ENCODE measurements around the gene EPN2.
"Not testable (repeated sequence)": the region's sequence is repeated elsewhere in the genome, so short reads cannot be mapped to it uniquely, and the experiment has no call there.

The EPN2 gene

DNA sequence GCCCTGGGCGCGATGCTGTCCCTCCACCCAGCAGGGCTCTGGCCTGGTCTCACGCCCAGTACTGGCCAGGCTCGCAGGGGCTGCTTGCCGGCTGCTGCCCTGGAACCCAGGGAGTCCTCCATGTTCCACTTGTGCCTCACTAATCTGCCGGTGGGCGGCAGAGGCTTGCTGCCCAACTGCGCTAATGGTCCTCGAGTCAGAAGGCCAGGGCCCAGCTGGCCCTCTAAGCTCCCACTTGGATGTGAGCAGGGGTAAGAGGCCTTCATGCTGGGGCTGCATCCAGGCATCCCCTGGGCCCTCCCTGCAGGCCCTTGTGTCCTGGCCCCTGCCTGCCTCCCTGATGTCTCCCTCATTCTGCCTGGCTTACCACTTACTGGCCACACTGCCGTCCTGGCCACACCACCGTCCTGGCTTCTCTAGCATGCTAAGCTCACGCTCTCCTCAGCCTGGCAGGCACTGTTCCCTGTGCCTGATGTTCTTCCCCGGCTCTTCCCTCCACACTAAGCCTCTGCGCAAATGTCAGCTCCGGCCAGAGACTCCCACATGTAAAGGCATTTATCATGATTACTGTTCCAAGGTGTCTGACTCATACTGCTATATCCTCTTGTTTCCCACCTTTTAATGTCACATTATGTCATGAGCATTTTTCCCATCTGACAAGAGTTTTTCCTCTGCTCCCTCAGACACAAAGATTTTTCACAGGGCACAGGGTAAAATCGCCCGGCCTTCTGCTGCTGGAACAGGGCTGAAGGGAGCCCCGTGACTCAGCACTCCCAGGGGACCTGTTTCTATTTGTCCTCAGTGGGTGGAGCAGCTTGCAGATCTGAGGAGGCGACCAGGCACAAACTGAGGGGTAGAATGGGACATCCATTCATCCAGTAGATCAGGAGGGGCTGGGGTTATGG lies 109.4 kb downstream of the EPN2 start:
- DNase-seq: peak; percentile 38

DNA sequence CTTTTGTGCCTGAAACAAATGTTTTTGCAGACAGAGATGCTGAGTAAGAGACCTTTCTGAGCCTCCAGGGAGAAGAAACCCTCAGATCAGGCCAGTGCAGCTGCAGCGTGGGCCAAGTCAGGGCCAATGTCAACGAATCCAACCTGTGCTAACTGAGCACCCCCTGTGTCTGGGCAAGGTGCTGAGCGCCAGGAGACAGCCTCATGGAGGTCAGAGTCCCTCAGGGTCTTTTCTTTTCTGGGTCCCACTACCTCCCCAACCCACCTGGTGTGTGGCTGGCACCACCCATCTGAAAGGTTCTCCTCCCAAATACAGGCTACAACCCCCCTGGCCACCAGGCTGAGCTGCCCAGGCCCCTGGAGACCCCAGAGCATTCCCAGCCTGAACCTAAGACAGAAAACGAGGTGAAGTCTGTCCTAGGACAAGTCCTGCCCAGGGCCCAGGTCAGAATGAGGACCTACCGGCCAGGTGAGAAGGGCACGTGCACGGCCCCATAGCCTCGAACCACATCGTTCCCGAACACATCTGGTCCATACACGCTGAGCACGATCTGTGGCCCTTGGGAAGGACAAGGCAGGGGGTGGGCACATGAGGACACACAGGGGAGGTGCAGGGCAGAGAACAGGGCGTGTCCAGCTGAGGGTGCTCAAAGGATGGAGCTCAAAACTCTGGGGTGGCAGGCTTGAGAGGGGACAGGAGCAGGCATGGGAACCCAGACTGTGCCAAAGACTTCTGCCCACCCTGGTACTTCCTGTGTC lies 110.3 kb downstream of the EPN2 start:
- DNase-seq: no peak

DNA sequence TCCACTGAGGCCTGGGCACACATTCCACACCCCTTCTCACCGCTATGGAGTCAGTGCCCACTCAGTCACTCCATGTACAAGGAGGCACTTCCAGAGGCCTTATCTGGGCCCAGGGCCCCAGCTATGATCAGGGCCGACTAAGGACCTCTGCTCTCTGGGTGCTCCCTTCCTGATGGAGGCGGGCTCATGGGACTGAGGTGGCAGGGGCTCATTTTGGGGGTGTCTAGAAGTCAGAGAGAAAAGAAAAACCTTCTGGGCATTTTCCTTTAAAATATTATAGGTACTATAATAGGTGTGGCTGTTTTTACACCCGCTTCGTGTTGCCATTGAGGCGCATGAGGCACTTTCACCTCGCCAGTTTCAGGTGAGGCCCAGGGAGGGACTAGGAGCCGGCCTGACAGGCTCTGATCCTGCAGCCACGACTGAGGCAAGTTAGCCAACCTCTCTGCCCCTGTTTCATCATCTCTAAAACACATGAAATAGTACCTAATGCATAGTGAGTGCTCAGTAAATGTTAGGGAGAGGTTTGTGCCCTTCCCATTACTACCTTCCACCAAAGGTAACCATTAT lies 111.0 kb downstream of the EPN2 start:
- no peak for DNase-seq

DNA sequence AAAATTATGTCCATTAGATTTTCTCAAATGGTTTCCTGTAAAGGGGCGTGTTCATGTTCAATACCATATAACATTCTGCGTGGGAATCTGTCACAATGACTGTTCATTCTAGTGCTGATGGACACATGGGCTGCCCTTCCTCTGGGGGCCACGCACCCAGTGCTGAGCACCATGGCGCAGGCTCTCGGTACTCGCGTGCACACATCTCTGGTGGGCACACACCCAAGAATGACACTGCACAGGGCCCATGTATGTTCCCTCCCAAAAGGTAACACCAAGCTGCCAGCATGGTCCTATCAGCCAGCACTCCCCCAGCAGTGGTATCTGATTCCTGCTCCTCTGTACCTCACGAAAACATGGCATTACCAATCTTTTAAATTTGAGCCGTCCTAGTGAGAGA lies 111.6 kb downstream of the EPN2 start:
- DNase-seq: no peak

DNA sequence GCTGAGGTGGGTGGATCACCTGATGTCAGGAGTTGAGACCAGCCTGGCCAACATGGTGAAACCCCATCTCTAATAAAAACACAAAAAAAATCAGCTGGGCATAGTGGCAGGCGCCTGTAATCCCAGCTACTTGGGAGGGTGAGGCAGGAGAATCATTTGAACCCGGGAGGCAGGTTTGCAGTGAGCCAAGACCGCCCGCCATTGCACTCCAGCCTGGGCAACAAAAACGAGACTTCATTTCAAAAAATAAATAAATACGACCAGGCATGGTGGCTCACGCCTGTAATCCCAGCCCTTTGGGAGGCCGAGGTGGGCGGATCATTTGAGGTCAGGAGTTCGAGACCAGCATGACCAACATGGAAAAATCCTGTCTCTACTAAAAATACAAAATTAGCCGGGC lies 116.2 kb downstream of the EPN2 start:
- not testable (repeated sequence) for DNase-seq

DNA sequence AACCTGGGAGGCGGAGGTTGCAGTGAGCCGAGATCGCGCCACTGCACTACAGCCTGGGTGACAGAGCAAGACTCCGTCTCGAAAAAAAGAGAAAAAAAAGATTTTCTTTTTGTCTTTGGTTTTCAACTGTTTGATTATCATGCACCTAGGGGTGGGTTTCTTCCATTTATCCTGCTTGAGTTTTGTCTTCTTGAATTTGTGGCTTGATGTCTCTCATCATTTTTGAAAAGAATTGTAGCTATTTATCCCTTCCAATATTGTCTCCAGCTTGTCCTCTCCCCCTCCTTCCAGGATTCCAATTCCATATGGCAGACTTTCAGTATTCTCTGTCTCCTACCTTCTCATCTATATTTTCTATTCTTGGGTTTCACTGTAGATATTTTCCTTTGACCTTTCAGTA lies 117.6 kb downstream of the EPN2 start:
- DNase-seq: no peak

- DNase-seq: no peak
These were observed 120.2 kb downstream of the EPN2 start for GRCh38 chr17:19357351-19357750.

DNA sequence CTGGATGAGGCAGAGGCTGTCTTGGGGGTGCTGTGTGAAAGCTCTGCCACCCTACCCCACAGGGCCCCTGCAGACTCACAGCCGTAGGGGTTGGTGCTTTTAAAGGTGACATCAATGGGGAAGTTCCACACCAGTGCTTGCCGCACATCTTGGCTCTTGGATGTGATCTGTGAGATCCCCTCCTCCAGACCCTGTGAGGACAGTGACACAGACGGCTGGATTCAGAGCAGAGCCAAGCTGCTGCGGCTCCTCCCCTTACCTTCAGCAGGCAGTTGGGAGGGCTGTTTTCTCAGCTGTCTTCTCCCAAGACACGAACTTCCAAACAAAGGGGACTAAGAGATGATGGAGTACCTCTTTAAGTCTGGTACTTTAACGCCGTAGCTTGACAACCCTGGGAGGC lies 120.6 kb downstream of the EPN2 start:
- DNase-seq: no peak

DNA sequence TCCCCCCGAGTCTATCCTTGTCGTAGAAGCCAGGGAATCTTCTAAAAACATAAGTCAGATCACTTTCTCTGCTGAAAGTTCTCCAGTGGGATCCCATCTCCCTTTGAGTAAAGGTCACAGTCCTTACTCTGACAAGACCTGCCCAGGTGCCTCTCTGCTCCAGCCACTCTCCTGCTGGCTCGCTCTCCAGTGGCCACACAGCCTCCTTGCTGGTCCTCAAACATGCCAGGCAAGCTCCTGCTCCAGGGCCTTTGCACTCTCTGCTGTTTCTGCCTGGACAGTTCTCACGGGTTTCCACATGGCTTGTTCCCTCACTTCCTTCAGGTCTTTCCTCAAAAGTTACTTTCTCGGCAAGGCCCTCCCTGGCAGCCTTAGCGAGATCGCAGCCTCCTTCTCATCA lies 122.0 kb downstream of the EPN2 start:
- DNase-seq: no peak

DNA sequence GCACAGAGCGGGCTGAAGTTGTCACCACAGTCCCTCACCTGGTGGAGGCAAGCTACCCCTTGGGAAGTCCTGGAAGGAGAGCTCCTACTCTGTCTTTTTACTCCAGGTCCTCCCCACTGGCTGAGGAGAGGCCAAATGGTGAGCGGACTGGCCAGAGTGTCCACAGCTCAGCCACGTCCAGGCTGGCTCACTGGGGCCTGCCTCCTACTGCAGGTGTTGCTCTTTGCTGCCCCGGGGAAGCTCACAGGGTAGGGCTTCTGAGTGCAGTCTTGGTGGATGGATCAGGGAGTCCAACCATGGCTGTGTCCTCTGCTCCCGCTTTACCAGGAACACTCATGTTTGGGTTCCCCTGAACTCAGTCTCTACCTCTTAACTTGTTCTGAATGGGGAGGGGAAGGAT lies 122.7 kb downstream of the EPN2 start:
- DNase-seq: no peak

DNA sequence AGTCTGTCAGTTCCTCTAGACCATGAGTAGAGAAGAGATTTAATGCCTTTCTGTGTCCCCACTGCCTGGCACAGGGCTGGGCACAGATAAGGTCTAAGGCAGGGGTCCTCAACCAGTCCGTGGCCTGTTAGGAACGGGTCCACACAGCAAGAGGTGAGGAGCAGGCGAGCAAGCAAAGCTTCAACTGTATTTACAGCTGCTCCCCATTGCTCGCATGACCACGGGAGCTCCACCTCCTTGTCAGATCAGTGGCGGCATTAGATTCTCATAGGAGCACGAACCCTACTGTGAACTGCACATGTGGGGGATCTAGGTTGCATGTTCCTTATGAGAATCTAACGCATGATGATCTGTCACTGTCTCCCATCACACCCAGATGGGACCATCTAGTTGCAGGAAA lies 123.6 kb downstream of the EPN2 start:
- DNase-seq: no peak

- DNase-seq: no peak
These were observed 124.2 kb downstream of the EPN2 start for GRCh38 chr17:19361326-19361725.

DNA sequence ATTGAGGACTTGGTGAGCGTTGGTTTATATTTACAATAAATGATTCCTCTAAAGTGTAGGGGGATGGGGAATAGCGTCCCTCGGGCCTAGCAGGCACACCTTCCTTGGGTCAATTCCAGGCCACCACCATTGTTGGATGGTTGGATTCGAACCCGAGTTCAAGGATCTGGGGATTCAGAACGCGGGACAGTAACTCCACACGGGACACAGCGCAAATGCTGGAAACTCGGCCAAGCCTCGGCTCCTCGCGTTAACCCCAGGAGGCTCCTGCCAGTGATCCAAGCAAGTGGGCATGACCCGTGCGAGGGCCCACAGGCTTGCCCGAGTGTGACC lies 124.7 kb downstream of the EPN2 start:
- DNase-seq: peak; percentile 58

- DNase-seq: peak; percentile 99
These were observed 125.3 kb downstream of the EPN2 start, which contains the start of gene B9D1 for GRCh38 chr17:19362277-19363113. B9D1 (minus strand) TSS chr17:19362723; CDS start chr17:19362569, 154 bp downstream.

DNA sequence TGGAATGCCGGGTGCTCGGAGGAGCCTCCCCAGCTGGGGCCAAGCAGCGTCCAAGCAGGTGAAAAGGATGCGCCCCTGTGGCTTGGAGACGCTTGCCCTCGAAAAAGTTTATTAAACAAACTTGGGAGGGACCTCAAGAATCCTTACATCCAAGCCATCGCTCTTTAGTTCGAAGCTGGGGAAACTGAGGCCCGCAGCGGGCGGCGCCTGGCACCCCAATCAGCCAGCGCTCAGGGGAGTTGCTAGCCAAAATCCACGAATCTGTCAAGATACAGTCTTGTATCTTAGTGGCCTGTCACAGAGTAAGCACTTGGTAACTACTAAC lies 125.9 kb downstream of the EPN2 start:
- no peak for DNase-seq

GRCh38 chr17:19363460-19364035 lies 126.4 kb downstream of the EPN2 start:
- DNase-seq: no peak

GRCh38 chr17:19364699-19365498 lies 127.7 kb downstream of the EPN2 start:
- DNase-seq: no peak

DNA sequence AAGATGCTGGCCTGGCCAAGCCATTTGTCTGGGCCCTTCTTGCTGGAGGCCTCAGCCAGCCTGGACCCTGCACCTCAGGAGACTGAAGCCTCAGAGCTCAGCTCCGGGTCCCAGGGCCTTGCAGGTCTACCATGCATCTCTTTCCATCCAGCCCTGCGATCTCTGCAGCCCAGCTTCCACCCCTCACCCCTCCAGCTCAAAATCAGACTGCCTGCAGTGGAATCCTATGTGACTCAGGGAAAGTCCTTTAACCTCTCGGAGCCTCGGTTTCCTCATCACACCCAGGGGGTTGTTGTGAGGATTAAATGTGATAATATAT lies 128.3 kb downstream of the EPN2 start:
- no peak for DNase-seq

DNA sequence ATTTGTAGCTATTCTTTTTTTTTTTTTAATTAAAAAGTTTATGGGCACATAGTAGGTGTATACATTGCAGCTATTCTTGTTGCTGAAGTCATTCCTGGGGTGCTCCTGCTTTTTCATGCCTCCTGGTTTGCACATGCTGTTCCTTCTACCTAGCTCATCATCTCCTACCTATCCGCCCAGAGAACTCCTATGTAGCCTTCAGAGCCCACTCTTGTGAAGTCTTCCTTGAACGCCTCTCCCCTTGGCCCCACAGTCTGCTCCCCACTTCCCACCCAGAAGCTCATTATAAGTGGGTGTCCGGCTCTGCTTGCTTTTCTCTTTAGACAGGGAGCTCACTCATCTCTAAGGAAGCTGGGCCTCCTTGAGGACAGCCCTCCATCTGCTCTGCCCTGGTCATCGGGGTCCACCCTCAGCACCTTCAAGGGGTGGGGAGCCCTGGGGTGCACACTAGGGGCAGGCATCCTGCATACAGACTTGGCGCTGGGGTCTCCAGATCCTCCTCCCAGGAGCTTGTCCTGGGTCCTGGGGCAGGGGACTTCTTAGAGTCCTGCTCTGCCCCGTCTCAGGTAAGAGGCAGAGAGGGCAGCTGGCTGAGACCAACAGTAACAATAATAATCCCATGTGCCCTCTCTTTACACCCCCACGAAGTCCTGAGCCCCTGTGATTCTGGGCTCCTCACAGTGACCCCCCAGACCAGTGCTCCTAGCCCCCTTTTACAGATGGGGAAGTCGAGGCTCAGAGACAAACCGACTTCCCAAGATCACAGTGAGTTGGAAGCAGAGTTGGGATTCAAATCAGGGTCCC lies 128.9 kb downstream of the EPN2 start:
- DNase-seq: no peak

DNA sequence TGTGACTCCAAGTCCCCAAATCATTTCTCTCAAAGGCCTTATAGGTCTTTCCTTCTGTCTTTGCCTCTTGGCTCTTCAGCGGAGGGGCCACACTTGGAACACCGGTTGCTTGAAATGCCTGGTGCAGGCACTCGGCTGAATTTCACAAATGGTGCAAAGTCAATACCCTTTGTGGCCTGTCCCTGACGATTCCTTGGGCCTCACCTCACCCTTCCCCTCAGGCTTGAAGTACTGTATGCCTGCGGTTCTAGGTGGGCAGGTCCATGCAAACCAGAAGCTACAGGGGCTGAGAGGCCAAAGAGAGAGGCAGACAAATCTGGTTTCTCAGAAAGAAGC lies 129.4 kb downstream of the EPN2 start:
- DNase-seq: no peak

DNA sequence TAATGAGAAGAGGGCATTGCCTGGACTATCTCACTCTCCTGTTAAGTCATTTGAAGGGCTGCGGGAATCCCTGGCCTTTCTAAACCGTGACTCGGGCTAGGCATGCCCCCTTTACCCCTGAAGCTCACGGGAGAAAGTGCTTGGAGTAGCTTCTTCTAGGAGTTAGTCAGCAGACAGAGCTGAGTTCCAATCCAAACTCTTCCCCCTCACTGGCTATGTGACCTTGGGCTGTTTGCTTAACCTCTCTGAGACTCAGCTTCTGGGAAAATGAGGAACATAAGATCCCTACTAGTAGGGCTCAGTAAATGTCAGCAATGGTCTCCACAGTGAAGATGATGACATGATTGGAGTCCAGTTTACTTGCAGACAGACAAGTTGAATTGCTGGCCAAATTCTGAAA lies 131.1 kb downstream of the EPN2 start:
- DNase-seq: no peak
